Neural crest cell (in vitro differentiated cells): ENCODE measurements around the gene NPC1. TPM values are rescaled to one million over a fixed set of nuclear protein-coding genes. Genes with fewer than 3 reads are reported as not detected.

Source experiments
- DNase-seq: peaks from one replicate; pipeline ENCODE4 v3.0.0; 2021; ENCODE audit warnings: low read depth, mixed read lengths, low spot score
- H3K27ac Mint-ChIP-seq: one replicate; pipeline ENCODE4 v1.8.0; 2021; ENCODE audit warnings: mild to moderate bottlenecking, mixed read lengths; ENCODE audit not compliant: unreplicated experiment
- H3K27me3 Mint-ChIP-seq: 2 replicates; pipeline ENCODE4 v1.8.0; 2021; ENCODE audit warnings: low read depth, mild to moderate bottlenecking, mixed read lengths
- H3K36me3 Mint-ChIP-seq: 2 replicates; pipeline ENCODE4 v1.8.0; 2021; ENCODE audit warnings: low read depth, mild to moderate bottlenecking, mixed read lengths
- H3K4me1 Mint-ChIP-seq: 2 replicates; pipeline ENCODE4 v1.8.0; 2021; ENCODE audit warnings: mixed read lengths
- H3K4me3 Mint-ChIP-seq: one replicate; pipeline ENCODE4 v1.8.0; 2021; ENCODE audit warnings: mild to moderate bottlenecking, mixed read lengths
- H3K9me3 Mint-ChIP-seq: 2 replicates; pipeline ENCODE4 v1.8.0; 2021; ENCODE audit warnings: mixed read lengths
- CTCF ChIP-seq: fragments of 200-600 bp; sonication (generic); conservative IDR thresholded peaks from 2 replicates; pipeline ENCODE4 v1.5.0; 2021; ENCODE audit warnings: antibody characterized with exemption, mild to moderate bottlenecking
- total RNA-seq: library from RNA; stranded (reverse); gene quantifications from 2 replicates; pipeline ENCODE4 v1.2.1, GENCODE V29; 2021

NPC1 gene
- total RNA-seq, 1 donor from 2014 or later: 62.7 TPM

DNA sequence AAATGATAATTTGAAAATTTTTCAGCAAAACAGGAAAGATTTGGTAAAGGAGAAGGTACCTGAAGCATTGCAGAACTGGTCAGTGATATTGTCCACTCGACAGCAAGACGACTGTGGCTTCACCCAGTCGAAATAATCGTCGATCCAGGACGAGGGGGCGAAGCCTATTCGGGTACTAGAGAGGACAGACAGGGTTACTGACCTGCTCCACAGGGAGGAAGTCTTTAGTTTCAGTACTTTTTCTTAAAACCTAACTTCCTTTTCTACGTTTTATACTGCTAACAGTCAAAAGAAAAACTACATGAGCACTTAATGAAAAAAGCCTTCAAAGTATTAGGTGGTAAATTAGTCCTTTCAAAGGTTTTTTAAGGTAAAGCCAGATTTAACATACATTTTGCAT is 47.0 kb downstream of the NPC1 start:
- peaks cover 11% of the 10 kb centered on the region for H3K36me3 Mint-ChIP-seq
- no peaks in the 10 kb centered on the region for H3K9me3 Mint-ChIP-seq
- no peaks in the 10 kb centered on the region for H3K4me1 Mint-ChIP-seq
- H3K27ac Mint-ChIP-seq: no peak overlapping the region
- TF ChIP-seq CTCF: no peak
- DNase-seq: no peak
- no peaks in the 10 kb centered on the region for H3K27me3 Mint-ChIP-seq
- H3K4me3 Mint-ChIP-seq: no peak overlapping the region

DNA sequence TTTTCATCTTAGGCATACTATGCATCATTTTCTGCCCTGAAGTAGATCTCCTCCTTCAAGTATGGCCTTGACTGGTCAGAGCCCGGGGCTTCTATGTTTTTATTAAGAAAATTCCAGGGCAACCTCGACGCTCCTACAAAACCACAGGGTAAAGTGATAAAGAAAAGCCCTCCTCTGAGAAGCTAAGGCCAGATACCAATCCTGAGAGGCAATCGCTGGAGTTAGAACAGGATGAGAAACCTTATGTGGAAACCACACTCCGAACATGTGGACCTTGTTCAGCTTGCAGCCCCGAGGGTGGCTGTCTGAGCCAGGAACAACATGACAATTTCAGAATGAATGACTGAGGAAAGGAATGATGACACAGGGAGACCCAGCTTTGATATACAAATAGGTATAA is 47.4 kb downstream of the NPC1 start:
- no peak for TF ChIP-seq CTCF
- Mint-ChIP-seq H3K27ac (no peak overlapping the region), H3K36me3 (peaks cover 11% of the 10 kb centered on the region), H3K4me3 (no peak overlapping the region), H3K27me3 (no peaks in the 10 kb centered on the region), H3K9me3 (no peaks in the 10 kb centered on the region), H3K4me1 (no peaks in the 10 kb centered on the region)
- no peak for DNase-seq

- Mint-ChIP-seq H3K27me3 (no peaks in the 10 kb centered on the region), H3K4me3 (no peak overlapping the region), H3K4me1 (no peaks in the 10 kb centered on the region), H3K27ac (no peak overlapping the region), H3K9me3 (no peaks in the 10 kb centered on the region), H3K36me3 (peaks cover 11% of the 10 kb centered on the region)
- TF ChIP-seq CTCF: no peak
- DNase-seq: no peak
Measured at GRCh38 chr18:23538001-23538400, 48.3 kb downstream of the NPC1 start.

- H3K36me3 Mint-ChIP-seq: peaks cover 11% of the 10 kb centered on the region
- H3K9me3 Mint-ChIP-seq: no peaks in the 10 kb centered on the region
- no peaks in the 10 kb centered on the region for H3K4me1 Mint-ChIP-seq
- H3K4me3 Mint-ChIP-seq: no peak overlapping the region
- TF ChIP-seq CTCF: no peak
- no peak overlapping the region for H3K27ac Mint-ChIP-seq
- no peak for DNase-seq
- no peaks in the 10 kb centered on the region for H3K27me3 Mint-ChIP-seq
Measured at GRCh38 chr18:23537274-23537673, 49.0 kb downstream of the NPC1 start.

- DNase-seq: no peak
- TF ChIP-seq CTCF: no peak
- no peaks in the 10 kb centered on the region for H3K27me3 Mint-ChIP-seq
- no peaks in the 10 kb centered on the region for H3K9me3 Mint-ChIP-seq
- H3K36me3 Mint-ChIP-seq: peaks cover 11% of the 10 kb centered on the region
- H3K4me1 Mint-ChIP-seq: no peaks in the 10 kb centered on the region
- H3K4me3 Mint-ChIP-seq: no peak overlapping the region
- no peak overlapping the region for H3K27ac Mint-ChIP-seq
Measured at GRCh38 chr18:23536204-23536603, 50.1 kb downstream of the NPC1 start.

- no peak overlapping the region for H3K27ac Mint-ChIP-seq
- H3K4me1 Mint-ChIP-seq: no peaks in the 10 kb centered on the region
- TF ChIP-seq CTCF: no peak
- DNase-seq: no peak
- no peaks in the 10 kb centered on the region for H3K27me3 Mint-ChIP-seq
- peaks cover 17% of the 10 kb centered on the region for H3K36me3 Mint-ChIP-seq
- no peaks in the 10 kb centered on the region for H3K9me3 Mint-ChIP-seq
- H3K4me3 Mint-ChIP-seq: no peak overlapping the region
Measured at GRCh38 chr18:23534276-23534675, 52.0 kb downstream of the NPC1 start.
